Activated T-cell treated with anti-CD3 and anti-CD28 coated beads, Interleukin-2, amount 50 U/mL, for 72 hours (primary cell): Measurements from ENCODE around the gene ANO7. TPM values are rescaled to one million over a fixed set of nuclear protein-coding genes. Genes with fewer than 3 reads are reported as not detected.

ENCODE experiments used
- ATAC-seq, 2 donors: fragments of 150-1000 bp; cut with Tn5 transposase; replicated peaks in 1 of 2; 2 replicates each; pipeline ENCODE4 v1.10.0; 2021; ENCODE audit warnings: moderate library complexity in 2 of 2, mild to moderate bottlenecking in 1 of 2
- DNase-seq, 2 donors: peaks; one replicate each; pipeline ENCODE4 v3.0.0; 2021 to 2022; ENCODE audit warnings: mixed read lengths in 1 of 2
- H3K27ac Mint-ChIP-seq: one replicate; pipeline ENCODE4 v1.8.0; 2022; ENCODE audit warnings: mild to moderate bottlenecking, moderate library complexity, mixed read lengths
- H3K27me3 Mint-ChIP-seq: one replicate; pipeline ENCODE4 v1.8.0; 2022; ENCODE audit warnings: low read depth, mixed read lengths
- H3K36me3 Mint-ChIP-seq, 2 donors: one replicate each; pipeline ENCODE4 v1.8.0; 2022; ENCODE audit warnings: mixed read lengths in 2 of 2, mild to moderate bottlenecking in 1 of 2; ENCODE audit not compliant: insufficient read depth in 2 of 2
- H3K4me1 Mint-ChIP-seq: one replicate; pipeline ENCODE4 v1.8.0; 2022; ENCODE audit warnings: low read depth, mixed read lengths
- H3K4me3 Mint-ChIP-seq, 2 donors: one replicate each; pipeline ENCODE4 v1.8.0; 2022; ENCODE audit warnings: mild to moderate bottlenecking in 2 of 2, mixed read lengths in 2 of 2, moderate library complexity in 2 of 2
- H3K9me3 Mint-ChIP-seq, 2 donors: one replicate each; pipeline ENCODE4 v1.8.0; 2022; ENCODE audit warnings: mixed read lengths in 2 of 2
- total RNA-seq, 2 donors: library from RNA; stranded (reverse); gene quantifications; one replicate each; pipeline ENCODE4 v1.2.3, GENCODE V29; 2022

The ANO7 gene
- total RNA-seq, 2 donors from 2014 or later: 0.72 to 0.90 TPM

DNA sequence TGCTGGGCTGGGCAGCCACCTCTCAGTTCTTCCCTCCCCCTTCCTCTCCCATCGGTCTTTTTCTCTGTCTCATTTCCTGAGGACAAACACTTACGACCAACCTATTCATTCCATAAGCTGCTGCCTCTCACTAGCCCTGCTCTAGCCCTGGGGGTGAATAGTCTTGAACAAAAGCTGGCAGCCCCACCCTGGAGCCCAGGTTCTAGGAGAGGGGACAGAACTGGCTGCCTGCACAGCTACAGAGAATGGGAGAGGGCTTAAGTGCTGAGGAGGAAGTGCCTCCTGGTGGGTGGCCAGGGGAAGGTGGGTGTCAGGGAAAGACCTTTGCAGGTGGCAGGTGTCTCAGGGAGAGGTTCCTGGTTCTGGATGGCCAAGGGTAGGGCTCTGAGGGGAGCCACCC lies 22.8 kb downstream of the ANO7 start:
- DNase-seq: no peak
- Mint-ChIP-seq H3K27me3 (no peaks in the 10 kb centered on the region), H3K9me3 (no peaks in the 10 kb centered on the region), H3K4me3 (no peak overlapping the region), H3K4me1 (no peaks in the 10 kb centered on the region), H3K36me3 (no peaks in the 10 kb centered on the region), H3K27ac (no peak overlapping the region)
- ATAC-seq: peak in 1 of 2 donors; percentile 22

DNA sequence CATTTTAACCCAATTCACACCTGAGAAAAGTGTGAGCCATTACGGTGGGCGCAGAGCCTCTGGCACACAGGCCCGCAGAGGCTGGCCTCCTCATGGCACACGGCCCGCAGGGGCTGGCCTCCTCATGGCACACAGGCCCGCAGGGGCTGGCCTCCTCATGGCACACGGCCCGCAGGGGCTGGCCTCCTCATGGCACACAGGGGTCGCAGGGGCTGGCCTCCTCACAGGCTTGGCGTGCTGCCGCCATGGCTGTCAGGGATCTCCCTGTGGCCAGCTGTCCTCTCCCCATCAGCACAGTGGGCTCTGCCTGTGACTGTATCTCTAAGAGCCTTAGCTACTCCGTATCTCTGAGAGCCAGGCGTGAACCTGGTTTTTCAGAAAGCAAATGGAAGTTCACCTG lies 24.6 kb downstream of the ANO7 start:
- no peak for ATAC-seq
- H3K27ac Mint-ChIP-seq: no peak overlapping the region
- no peaks in the 10 kb centered on the region for H3K27me3 Mint-ChIP-seq
- no peaks in the 10 kb centered on the region for H3K36me3 Mint-ChIP-seq
- no peaks in the 10 kb centered on the region for H3K9me3 Mint-ChIP-seq
- no peak for DNase-seq
- H3K4me1 Mint-ChIP-seq: no peaks in the 10 kb centered on the region
- H3K4me3 Mint-ChIP-seq: no peak overlapping the region

DNA sequence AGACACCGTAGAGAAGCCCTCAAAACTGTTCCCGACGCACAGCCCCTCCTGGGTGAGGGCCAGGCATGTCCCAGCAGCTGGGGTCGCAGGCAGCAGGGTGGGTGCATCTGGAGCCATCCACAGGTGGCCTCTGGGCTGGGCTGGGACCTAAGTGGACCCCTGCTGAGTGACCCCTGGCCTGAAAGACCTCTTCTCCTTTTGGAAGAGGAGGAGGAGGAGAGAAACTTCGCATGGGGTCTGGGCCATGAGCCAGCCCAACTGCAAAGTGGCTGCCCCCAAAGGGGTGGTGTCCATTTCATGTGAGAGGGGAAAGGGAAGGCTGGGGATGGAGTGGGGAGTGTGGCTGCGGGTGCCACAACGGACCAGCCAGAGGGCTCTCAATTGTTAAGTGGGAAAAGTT lies 25.1 kb downstream of the ANO7 start:
- ATAC-seq (no peak), DNase-seq (no peak)
- Mint-ChIP-seq H3K36me3 (peaks cover 1 to 2% of the 10 kb centered on the region in 2 donors), H3K4me1 (peaks cover 3% of the 10 kb centered on the region), H3K9me3 (no peaks in the 10 kb centered on the region), H3K27me3 (peaks cover 4% of the 10 kb centered on the region), H3K27ac (no peak overlapping the region), H3K4me3 (no peak overlapping the region)

DNA sequence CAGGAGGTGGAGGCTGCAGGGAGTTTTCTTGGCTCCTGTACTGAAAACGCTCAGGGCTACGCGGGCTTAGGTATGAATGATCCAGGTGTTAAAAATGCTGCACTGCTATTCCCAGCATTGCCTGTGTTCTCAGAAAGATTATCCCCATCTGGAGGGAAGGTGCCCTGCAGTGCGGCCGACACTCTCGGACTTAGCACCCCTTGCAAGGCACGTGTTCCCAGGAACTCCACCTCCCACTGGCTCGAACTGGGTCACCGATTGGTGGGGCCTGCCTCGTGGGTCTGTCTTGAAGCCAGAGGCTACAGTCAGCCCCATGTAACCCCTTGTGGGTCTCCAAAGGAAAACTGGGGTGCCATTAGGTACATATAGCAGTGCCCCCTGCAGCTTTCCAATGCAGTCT lies 25.7 kb downstream of the ANO7 start:
- ATAC-seq: no peak
- H3K4me1 Mint-ChIP-seq: peaks cover 10% of the 10 kb centered on the region
- H3K27me3 Mint-ChIP-seq: peaks cover 11% of the 10 kb centered on the region
- no peak overlapping the region for H3K27ac Mint-ChIP-seq
- H3K36me3 Mint-ChIP-seq: peaks cover 1 to 2% of the 10 kb centered on the region in 2 donors
- no peaks in the 10 kb centered on the region for H3K9me3 Mint-ChIP-seq
- no peak overlapping the region for H3K4me3 Mint-ChIP-seq
- DNase-seq: no peak

DNA sequence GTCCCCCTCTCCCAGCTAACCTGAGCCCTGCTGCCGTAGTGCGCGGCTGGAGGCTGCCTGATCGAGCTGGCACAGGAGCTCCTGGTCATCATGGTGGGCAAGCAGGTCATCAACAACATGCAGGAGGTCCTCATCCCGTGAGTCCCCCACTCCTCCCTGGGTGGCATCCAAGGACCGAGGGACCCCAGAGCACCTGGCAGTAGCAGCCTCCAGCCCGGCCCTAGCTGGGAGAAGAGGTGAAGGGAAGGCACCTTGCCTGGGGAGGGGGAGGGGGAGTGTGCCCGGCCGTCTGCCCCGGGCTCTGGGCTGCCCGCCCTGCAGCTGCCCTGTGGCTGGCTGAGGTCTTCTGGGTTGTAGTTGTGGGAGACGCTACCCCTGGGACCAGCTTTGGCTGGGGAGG lies 26.3 kb downstream of the ANO7 start:
- H3K36me3 Mint-ChIP-seq: peaks cover 2% of the 10 kb centered on the region in 2 donors
- H3K4me1 Mint-ChIP-seq: peaks cover 15% of the 10 kb centered on the region

DNA sequence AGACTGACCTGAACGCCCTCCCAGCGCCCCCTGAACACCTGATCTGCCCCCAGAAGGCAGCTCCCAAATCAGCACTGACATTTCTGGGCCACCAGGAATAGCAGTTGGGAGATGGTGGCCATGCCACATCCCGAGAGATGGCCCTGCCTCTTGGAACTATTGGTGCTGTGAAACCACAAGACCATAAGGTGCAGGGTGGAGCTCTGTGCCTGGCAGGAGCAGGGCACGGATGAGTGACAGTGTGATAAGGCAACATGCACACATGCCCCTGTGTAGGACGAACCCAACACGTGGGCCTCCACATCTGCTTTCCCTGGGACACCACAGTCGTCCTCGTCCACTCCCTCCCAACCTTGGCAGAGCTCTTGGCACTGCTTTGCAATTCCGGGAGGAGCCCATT lies 26.9 kb downstream of the ANO7 start:
- Mint-ChIP-seq H3K9me3 (no peaks in the 10 kb centered on the region), H3K27me3 (peaks cover 21% of the 10 kb centered on the region)

More for the DNA sequence above, 26.3 kb downstream of the ANO7 start:
- peaks cover 16% of the 10 kb centered on the region for H3K27me3 Mint-ChIP-seq
- no peak overlapping the region for H3K4me3 Mint-ChIP-seq
- no peak overlapping the region for H3K27ac Mint-ChIP-seq
- no peaks in the 10 kb centered on the region for H3K9me3 Mint-ChIP-seq
- ATAC-seq (no peak), DNase-seq (no peak)

DNA sequence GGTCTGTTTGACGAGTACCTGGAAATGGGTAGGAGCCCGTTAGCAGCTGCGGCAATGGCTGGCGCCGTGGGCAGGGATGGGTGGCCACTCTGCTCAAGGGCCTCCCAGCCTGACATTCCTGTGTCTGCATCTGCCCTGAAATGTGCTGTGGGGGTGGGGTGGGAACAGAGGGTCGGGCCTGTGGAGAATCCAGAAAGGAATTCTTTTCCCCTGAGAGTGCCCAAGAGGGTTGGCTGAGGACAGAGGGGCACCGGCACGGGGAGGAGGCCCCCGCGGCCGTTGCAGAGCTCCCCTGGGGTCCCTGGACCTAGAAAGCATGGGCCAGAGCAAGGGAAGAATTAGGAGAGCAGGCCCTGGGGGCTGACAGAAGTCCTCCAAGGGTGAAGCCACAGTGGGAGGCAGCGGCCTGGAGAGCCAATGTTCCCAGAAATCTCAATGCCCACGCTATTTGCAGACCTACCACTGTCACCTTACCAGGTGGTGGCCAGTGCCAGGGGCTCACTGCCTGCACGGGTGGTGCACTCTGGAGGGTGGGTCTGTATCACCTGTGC lies 27.8 kb downstream of the ANO7 start:
- no peak for ATAC-seq
- H3K27ac Mint-ChIP-seq: no peak overlapping the region

More for the DNA sequence above, 26.9 kb downstream of the ANO7 start:
- Mint-ChIP-seq H3K4me1 (peaks cover 18% of the 10 kb centered on the region), H3K27ac (no peak overlapping the region), H3K36me3 (peaks cover 2 to 5% of the 10 kb centered on the region in 2 donors), H3K4me3 (no peak overlapping the region)
- DNase-seq: no peak
- ATAC-seq: no peak

DNA sequence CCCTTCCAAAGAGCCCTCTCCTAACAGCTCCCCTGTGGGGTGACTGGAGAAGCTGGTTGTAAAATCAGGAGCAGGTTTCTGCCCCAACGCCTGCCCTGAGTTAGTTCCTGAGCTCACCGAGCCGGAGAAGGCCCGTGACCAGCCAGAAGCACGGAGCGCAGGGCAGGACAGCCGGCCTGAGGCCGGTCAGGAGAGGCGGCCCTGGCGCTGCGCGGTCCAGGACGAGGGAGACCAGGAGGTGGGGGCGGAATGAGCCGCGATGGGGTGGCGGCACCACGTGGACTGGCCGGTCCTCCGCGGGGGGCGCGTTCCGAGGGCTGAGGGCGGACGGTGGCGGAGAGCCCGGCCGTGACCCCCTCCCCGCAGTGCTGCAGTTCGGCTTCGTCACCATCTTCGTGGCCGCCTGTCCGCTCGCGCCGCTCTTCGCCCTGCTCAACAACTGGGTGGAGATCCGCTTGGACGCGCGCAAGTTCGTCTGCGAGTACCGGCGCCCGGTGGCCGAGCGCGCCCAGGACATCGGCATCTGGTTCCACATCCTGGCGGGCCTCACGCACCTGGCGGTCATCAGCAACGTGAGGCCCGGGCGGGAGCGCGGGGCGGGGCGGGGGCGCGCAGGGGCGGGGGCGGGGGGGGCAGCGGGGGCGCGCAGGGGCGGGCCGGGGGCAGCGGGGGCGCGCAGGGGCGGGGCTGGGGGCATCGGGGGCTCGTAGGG lies 29.0 kb downstream of the ANO7 start:
- peak overlapping the region; percentile 73 to 79 for H3K4me3 Mint-ChIP-seq
- H3K27ac Mint-ChIP-seq: peak overlapping the region; percentile 38
- H3K27me3 Mint-ChIP-seq: peaks cover 21% of the 10 kb centered on the region
- ATAC-seq (peak; percentile 55 to 64), DNase-seq (peak; percentile 51 to 58)
- peaks cover 18% of the 10 kb centered on the region for H3K4me1 Mint-ChIP-seq
- H3K9me3 Mint-ChIP-seq: no peaks in the 10 kb centered on the region
- peaks cover 2 to 5% of the 10 kb centered on the region in 2 donors for H3K36me3 Mint-ChIP-seq

More for the DNA sequence above, 27.8 kb downstream of the ANO7 start:
- DNase-seq: no peak
- H3K9me3 Mint-ChIP-seq: no peaks in the 10 kb centered on the region
- peak overlapping the region; percentile 40 to 73 for H3K4me3 Mint-ChIP-seq
- H3K27me3 Mint-ChIP-seq: peaks cover 21% of the 10 kb centered on the region
- H3K4me1 Mint-ChIP-seq: peaks cover 18% of the 10 kb centered on the region
- peaks cover 2 to 5% of the 10 kb centered on the region in 2 donors for H3K36me3 Mint-ChIP-seq

DNA sequence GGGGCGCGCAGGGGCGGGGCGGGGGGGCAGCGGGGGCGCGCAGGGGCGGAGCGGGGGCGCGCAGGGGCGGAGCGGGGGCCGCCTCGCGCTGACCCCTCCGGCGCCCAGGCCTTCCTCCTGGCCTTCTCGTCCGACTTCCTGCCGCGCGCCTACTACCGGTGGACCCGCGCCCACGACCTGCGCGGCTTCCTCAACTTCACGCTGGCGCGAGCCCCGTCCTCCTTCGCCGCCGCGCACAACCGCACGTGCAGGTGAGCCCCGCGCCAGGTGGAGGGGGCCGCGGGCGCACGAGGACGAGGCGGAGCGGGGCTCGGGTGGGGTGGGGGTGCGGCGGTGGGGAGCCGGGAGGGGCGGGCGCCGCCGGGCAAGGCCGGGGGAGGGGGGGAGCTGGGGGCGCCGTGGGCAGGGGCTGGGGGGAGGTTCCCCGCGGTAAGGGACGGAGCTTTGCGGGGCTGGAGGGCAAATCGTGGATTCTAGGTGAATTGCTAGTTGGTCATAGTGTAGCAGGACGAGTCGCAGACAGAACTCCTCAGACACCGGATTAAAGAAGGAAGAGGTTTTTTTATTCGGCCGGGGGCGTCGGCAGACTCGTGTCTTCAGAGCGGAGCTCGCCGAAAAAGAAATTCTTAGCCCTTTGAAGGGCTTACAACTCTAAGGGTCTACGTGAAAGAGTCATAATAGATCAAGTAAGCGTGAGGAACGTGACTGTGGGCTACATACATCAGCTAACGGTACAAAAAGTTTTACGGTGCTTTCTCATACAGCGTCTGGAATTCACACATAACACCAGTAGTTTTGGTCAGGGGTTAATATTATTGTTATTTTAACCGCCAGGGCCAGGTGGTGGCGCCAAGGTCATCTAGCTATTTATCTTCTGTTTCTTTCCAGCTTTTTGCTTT lies 29.9 kb downstream of the ANO7 start:
- Mint-ChIP-seq H3K36me3 (peaks cover 2 to 5% of the 10 kb centered on the region in 2 donors), H3K4me3 (peak overlapping the region; percentile 91 to 96), H3K9me3 (no peaks in the 10 kb centered on the region), H3K27me3 (peaks cover 21% of the 10 kb centered on the region), H3K27ac (peak overlapping the region; percentile 81), H3K4me1 (peaks cover 22% of the 10 kb centered on the region)
- peak; percentile 60 to 67 for DNase-seq
- peak; percentile 65 to 71 for ATAC-seq

DNA sequence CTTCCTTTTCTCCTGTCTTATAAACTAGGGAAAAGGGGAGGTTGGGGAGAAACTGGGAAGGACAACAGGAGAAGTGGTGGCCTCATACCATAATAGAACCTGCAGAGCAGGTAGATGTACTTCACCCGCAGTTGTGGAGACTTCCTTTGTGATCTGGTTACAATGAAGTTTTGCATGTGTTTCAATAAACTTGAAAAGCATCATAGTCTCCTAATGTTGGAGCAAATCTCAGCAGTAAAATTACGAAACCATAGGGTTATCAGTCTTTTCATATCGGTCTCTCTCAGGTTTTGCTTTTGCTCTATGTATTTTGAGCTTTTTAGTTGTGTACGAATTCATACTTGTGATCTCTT lies 30.5 kb downstream of the ANO7 start:
- Mint-ChIP-seq H3K4me1 (peaks cover 25% of the 10 kb centered on the region), H3K4me3 (peak overlapping the region; percentile 91 to 96), H3K27me3 (peaks cover 21% of the 10 kb centered on the region), H3K36me3 (peaks cover 2 to 5% of the 10 kb centered on the region in 2 donors), H3K27ac (no peak overlapping the region), H3K9me3 (no peaks in the 10 kb centered on the region)
- DNase-seq: no peak
- ATAC-seq: no peak

DNA sequence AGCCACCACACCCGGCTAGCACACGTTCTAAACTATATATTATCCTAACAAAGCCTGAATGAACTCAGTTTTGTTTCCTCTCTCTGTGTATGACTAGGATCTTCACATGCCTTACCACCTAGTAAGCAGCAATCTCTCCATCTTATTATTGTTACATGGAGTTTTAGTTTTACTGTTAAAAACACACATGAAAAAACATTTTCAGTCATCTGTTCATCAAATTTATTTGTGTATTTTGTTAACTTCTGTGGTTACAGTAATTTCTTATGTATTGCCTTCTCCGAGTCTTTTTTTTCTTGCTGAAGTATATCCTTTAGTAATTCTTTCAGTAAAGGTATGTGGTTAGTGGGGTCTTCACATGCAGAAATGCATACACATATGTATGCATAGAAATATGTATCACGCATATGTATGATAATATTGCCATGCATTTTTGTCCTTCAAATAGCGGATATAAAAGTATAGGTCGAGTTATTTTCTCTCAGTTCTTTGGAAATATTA lies 31.4 kb downstream of the ANO7 start:
- no peak for ATAC-seq
- Mint-ChIP-seq H3K4me1 (peaks cover 25% of the 10 kb centered on the region), H3K36me3 (peaks cover 2 to 5% of the 10 kb centered on the region in 2 donors), H3K9me3 (no peaks in the 10 kb centered on the region), H3K27ac (no peak overlapping the region), H3K27me3 (peaks cover 21% of the 10 kb centered on the region), H3K4me3 (peak overlapping the region; percentile 91 to 96)
- DNase-seq: no peak

DNA sequence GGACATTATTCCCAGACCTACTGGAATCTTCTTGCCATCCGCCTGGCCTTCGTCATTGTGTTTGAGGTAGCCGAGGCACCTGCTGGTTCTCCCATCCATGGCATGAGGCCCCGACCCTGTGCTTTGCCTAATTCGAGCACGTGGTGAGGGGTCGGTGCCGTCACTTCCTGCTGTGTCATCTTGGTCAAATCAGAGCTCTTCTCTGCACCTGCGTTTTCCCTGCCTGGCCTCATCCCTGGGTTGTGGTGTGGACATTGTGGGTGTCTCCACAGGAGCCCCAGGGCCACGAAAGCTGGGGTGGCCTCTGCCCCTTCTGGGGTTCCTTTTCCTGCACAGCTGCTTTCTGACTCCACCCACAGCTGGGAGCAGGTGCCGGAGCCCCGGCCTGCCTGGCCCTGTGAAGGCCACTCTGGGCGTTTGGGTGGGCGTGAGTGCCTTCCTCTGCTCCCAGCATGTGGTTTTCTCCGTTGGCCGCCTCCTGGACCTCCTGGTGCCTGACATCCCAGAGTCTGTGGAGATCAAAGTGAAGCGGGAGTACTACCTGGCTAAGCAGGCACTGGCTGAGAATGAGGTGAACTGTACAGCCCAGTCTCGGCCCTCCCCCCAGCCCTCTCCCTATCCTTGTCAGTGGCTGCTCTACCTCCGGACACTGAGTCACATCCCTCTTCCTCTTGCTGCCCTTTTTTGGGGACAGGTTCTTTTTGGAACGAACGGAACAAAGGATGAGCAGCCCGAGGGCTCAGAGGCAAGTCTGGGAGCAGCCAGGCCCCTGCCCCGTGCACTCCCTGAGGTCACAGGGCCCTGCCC lies 34.9 kb downstream of the ANO7 start:
- Mint-ChIP-seq H3K4me1 (peaks cover 24% of the 10 kb centered on the region), H3K27me3 (peaks cover 18% of the 10 kb centered on the region), H3K9me3 (no peaks in the 10 kb centered on the region), H3K27ac (no peak overlapping the region), H3K4me3 (no peak overlapping the region), H3K36me3 (peaks cover 3 to 5% of the 10 kb centered on the region in 2 donors)
- ATAC-seq (peak; percentile 21 to 25), DNase-seq (no peak)
